SK-N-MC (cell line): ENCODE data around the gene DDX60.

Experiments
- DNase-seq: peaks from one replicate; pipeline ENCODE4 v3.0.0-alpha.2; 2011; ENCODE audit warnings: low read depth, low spot score
- H3K27ac ChIP-seq: fragments of 200-600 bp; sonication (generic); 2 replicates; pipeline ENCODE4 v1.5.1; 2016; ENCODE audit warnings: mixed run types
- H3K36me3 ChIP-seq: fragments of 200-600 bp; sonication (generic); 2 replicates; pipeline ENCODE4 v1.6.1; 2017; ENCODE audit warnings: antibody characterized with exemption, low read length, mixed read lengths; ENCODE audit not compliant: insufficient read depth
- H3K4me3 ChIP-seq: fragments of 200-600 bp; sonication (generic); 2 replicates; pipeline ENCODE4 v1.5.1; 2016
- H3K9ac ChIP-seq: fragments of 200-600 bp; sonication (generic); 2 replicates; pipeline ENCODE4 v1.8.0; 2017; ENCODE audit warnings: mixed run types, mixed read lengths; ENCODE audit not compliant: insufficient read length
- H3K9me3 ChIP-seq: fragments of 200-600 bp; sonication (generic); 2 replicates; pipeline ENCODE4 v1.6.1; 2017; ENCODE audit warnings: low read depth, mild to moderate bottlenecking, antibody characterized with exemption, low read length, moderate library complexity, mixed read lengths
- EZH2 ChIP-seq: fragments of 200-600 bp; sonication (generic); IDR thresholded peaks from one replicate; pipeline ENCODE4 v1.6.1; 2017; ENCODE audit warnings: antibody characterized with exemption
- FOXP2 ChIP-seq: optimal IDR thresholded peaks from 2 replicates; pipeline ENCODE3; 2011; ENCODE audit warnings: mild to moderate bottlenecking, moderate library complexity; ENCODE audit not compliant: insufficient read depth; ENCODE audit errors: extremely low read length, control extremely low read depth
- POLR2AphosphoS5 ChIP-seq: IDR thresholded peaks from 2 replicates; pipeline ENCODE4 v1.6.1; 2012; ENCODE audit warnings: mild to moderate bottlenecking, low read depth, low read length, borderline replicate concordance

The DDX60 gene, protein sequence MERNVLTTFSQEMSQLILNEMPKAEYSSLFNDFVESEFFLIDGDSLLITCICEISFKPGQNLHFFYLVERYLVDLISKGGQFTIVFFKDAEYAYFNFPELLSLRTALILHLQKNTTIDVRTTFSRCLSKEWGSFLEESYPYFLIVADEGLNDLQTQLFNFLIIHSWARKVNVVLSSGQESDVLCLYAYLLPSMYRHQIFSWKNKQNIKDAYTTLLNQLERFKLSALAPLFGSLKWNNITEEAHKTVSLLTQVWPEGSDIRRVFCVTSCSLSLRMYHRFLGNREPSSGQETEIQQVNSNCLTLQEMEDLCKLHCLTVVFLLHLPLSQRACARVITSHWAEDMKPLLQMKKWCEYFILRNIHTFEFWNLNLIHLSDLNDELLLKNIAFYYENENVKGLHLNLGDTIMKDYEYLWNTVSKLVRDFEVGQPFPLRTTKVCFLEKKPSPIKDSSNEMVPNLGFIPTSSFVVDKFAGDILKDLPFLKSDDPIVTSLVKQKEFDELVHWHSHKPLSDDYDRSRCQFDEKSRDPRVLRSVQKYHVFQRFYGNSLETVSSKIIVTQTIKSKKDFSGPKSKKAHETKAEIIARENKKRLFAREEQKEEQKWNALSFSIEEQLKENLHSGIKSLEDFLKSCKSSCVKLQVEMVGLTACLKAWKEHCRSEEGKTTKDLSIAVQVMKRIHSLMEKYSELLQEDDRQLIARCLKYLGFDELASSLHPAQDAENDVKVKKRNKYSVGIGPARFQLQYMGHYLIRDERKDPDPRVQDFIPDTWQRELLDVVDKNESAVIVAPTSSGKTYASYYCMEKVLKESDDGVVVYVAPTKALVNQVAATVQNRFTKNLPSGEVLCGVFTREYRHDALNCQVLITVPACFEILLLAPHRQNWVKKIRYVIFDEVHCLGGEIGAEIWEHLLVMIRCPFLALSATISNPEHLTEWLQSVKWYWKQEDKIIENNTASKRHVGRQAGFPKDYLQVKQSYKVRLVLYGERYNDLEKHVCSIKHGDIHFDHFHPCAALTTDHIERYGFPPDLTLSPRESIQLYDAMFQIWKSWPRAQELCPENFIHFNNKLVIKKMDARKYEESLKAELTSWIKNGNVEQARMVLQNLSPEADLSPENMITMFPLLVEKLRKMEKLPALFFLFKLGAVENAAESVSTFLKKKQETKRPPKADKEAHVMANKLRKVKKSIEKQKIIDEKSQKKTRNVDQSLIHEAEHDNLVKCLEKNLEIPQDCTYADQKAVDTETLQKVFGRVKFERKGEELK (N-terminal part only)

GRCh38 chr4:168318266-168318895, at the start of gene DDX60:
Gene DDX60, minus strand, starts transcription at chr4:168318752. Its CDS starts 7,493 bp downstream, at chr4:168311259.
- DNase-seq: no peak
- no peak for TF ChIP-seq FOXP2
- no peak for TF ChIP-seq EZH2
- no peak for TF ChIP-seq POLR2AphosphoS5
- Histone ChIP-seq H3K27ac (no peak within 1 kb of the TSS), H3K4me3 (peak within 1 kb of the TSS; percentile 90), H3K9ac (peak within 1 kb of the TSS; percentile 81), H3K36me3 (no peaks in the 10 kb centered on the region), H3K9me3 (no peaks in the 10 kb centered on the region)

- TF ChIP-seq EZH2 (no peak), FOXP2 (no peak), POLR2AphosphoS5 (no peak)
- Histone ChIP-seq H3K9me3 (peaks cover 3% of the 10 kb centered on the region; the same call in 1 of the 2 replicates), H3K27ac (no peak overlapping the region), H3K9ac (no peak overlapping the region), H3K36me3 (no peaks in the 10 kb centered on the region), H3K4me3 (no peak overlapping the region)
- DNase-seq: no peak
These were observed 48.5 kb upstream of the DDX60 start for GRCh38 chr4:168367065-168367464.

- no peak overlapping the region for H3K9ac ChIP-seq
- no peak overlapping the region for H3K27ac ChIP-seq
- no peak for DNase-seq
- no peak overlapping the region for H3K4me3 ChIP-seq
- peaks cover 3% of the 10 kb centered on the region; the same call in 1 of the 2 replicates for H3K9me3 ChIP-seq
- no peaks in the 10 kb centered on the region for H3K36me3 ChIP-seq
- TF ChIP-seq EZH2: no peak
- TF ChIP-seq FOXP2: no peak
- TF ChIP-seq POLR2AphosphoS5: no peak
These were observed 43.5 kb upstream of the DDX60 start for GRCh38 chr4:168362025-168362401.

GRCh38 chr4:168361365-168362024, 42.9 kb upstream of the DDX60 start:
- no peak for DNase-seq
- Histone ChIP-seq H3K36me3 (no peaks in the 10 kb centered on the region), H3K9ac (no peak overlapping the region), H3K27ac (no peak overlapping the region), H3K4me3 (no peak overlapping the region), H3K9me3 (peaks cover 3% of the 10 kb centered on the region; the same call in 1 of the 2 replicates)
- no peak for TF ChIP-seq EZH2
- TF ChIP-seq FOXP2: no peak
- TF ChIP-seq POLR2AphosphoS5: no peak

- Histone ChIP-seq H3K36me3 (no peaks in the 10 kb centered on the region), H3K4me3 (no peak overlapping the region), H3K9ac (no peak overlapping the region), H3K9me3 (peaks cover 3% of the 10 kb centered on the region; the same call in 1 of the 2 replicates), H3K27ac (no peak overlapping the region)
- DNase-seq: no peak
- no peak for TF ChIP-seq EZH2
- no peak for TF ChIP-seq FOXP2
- TF ChIP-seq POLR2AphosphoS5: no peak
These were observed 41.7 kb upstream of the DDX60 start for GRCh38 chr4:168360271-168360670.

DNA sequence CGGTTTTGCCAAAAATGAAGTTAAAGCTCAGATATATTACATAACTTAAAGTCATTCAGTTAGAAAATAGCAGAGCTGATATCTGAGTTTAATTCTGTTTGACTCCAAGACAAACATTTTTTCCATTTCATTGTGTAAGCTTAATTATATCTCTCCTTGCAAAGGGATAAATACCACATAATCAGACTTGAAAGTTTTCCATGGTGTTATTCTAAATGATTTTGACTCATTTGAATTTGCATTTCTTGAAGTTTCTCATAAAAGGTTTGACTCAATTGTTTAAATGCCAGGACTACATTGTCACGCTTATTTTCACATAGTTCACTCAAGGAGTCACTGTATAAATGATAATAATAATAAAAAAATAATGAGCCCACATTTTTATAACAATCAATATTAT, 39.4 kb upstream of the DDX60 start:
- Histone ChIP-seq H3K9ac (no peak overlapping the region), H3K9me3 (no peaks in the 10 kb centered on the region), H3K36me3 (no peaks in the 10 kb centered on the region), H3K4me3 (no peak overlapping the region), H3K27ac (no peak overlapping the region)
- no peak for DNase-seq
- TF ChIP-seq EZH2 (no peak), FOXP2 (no peak), POLR2AphosphoS5 (no peak)

- no peaks in the 10 kb centered on the region for H3K9me3 ChIP-seq
- no peak for DNase-seq
- H3K36me3 ChIP-seq: no peaks in the 10 kb centered on the region
- TF ChIP-seq EZH2 (no peak), FOXP2 (no peak), POLR2AphosphoS5 (no peak)
- no peak overlapping the region for H3K9ac ChIP-seq
- no peak overlapping the region for H3K27ac ChIP-seq
- no peak overlapping the region for H3K4me3 ChIP-seq
These were observed 35.2 kb upstream of the DDX60 start for GRCh38 chr4:168353746-168354145.
